Measurements from ENCODE around the gene RNF186.

The RNF186 gene

GRCh38 chr1:19835578-19835977 is 20.5 kb upstream of the RNF186 start:
- Histone ChIP-seq H3K4me3 (IDR thresholded peaks at IDR 0.05; ENCODE audit: insufficient read depth, low read depth, low read length) (no peak overlapping the region), H3K79me2 (ENCODE audit: insufficient read depth, low read depth) (no peaks in the 10 kb centered on the region), H3K27ac (no peak overlapping the region), H3K9ac (no peak overlapping the region), H2AFZ (ENCODE audit: low read depth) (no peak overlapping the region), H3K27me3 (ENCODE audit: insufficient read depth, low read depth) (no peaks in the 10 kb centered on the region), H3K4me2 (no peak overlapping the region), H4K20me1 (ENCODE audit: insufficient read depth) (no peaks in the 10 kb centered on the region), H3K4me1 (ENCODE audit: low read depth, poor library complexity, severe bottlenecking) (peaks cover 4% of the 10 kb centered on the region), H3K36me3 (ENCODE audit: insufficient read depth) (no peaks in the 10 kb centered on the region)
- no peak for TF ChIP-seq CTCF (conservative IDR thresholded peaks at IDR 0.05; ENCODE audit: low read depth, low read length)

- Histone ChIP-seq H3K9ac (no peak overlapping the region), H3K79me2 (ENCODE audit: insufficient read depth, low read depth) (no peaks in the 10 kb centered on the region), H4K20me1 (ENCODE audit: insufficient read depth) (no peaks in the 10 kb centered on the region), H2AFZ (ENCODE audit: low read depth) (no peak overlapping the region), H3K27ac (no peak overlapping the region), H3K27me3 (ENCODE audit: insufficient read depth, low read depth) (no peaks in the 10 kb centered on the region), H3K4me2 (no peak overlapping the region), H3K36me3 (ENCODE audit: insufficient read depth) (no peaks in the 10 kb centered on the region), H3K4me3 (IDR thresholded peaks at IDR 0.05; ENCODE audit: insufficient read depth, low read depth, low read length) (no peak overlapping the region), H3K4me1 (ENCODE audit: low read depth, poor library complexity, severe bottlenecking) (no peaks in the 10 kb centered on the region)
- TF ChIP-seq CTCF (conservative IDR thresholded peaks at IDR 0.05; ENCODE audit: low read depth, low read length) = no peak
These were observed 16.4 kb upstream of the RNF186 start for GRCh38 chr1:19831441-19831840.

- Histone ChIP-seq H3K79me2 (ENCODE audit: insufficient read depth, low read depth) (no peaks in the 10 kb centered on the region), H3K4me3 (IDR thresholded peaks at IDR 0.05; ENCODE audit: insufficient read depth, low read depth, low read length) (no peak overlapping the region), H3K27me3 (ENCODE audit: insufficient read depth, low read depth) (no peaks in the 10 kb centered on the region), H3K4me1 (ENCODE audit: low read depth, poor library complexity, severe bottlenecking) (no peaks in the 10 kb centered on the region), H3K36me3 (ENCODE audit: insufficient read depth) (no peaks in the 10 kb centered on the region), H2AFZ (ENCODE audit: low read depth) (no peak overlapping the region), H3K27ac (no peak overlapping the region), H3K4me2 (no peak overlapping the region), H3K9ac (no peak overlapping the region), H4K20me1 (ENCODE audit: insufficient read depth) (no peaks in the 10 kb centered on the region)
- no peak for TF ChIP-seq CTCF (conservative IDR thresholded peaks at IDR 0.05; ENCODE audit: low read depth, low read length)
These were observed 13.5 kb upstream of the RNF186 start for GRCh38 chr1:19828546-19828945.

GRCh38 chr1:19825298-19825697 is 10.2 kb upstream of the RNF186 start:
- TF ChIP-seq CTCF (conservative IDR thresholded peaks at IDR 0.05; ENCODE audit: low read depth, low read length) = no peak
- Histone ChIP-seq H3K36me3 (ENCODE audit: insufficient read depth) (no peaks in the 10 kb centered on the region), H3K27me3 (ENCODE audit: insufficient read depth, low read depth) (no peaks in the 10 kb centered on the region), H3K4me1 (ENCODE audit: low read depth, poor library complexity, severe bottlenecking) (no peaks in the 10 kb centered on the region), H3K27ac (no peak overlapping the region), H3K4me3 (IDR thresholded peaks at IDR 0.05; ENCODE audit: insufficient read depth, low read depth, low read length) (no peak overlapping the region), H3K4me2 (no peak overlapping the region), H3K9ac (no peak overlapping the region), H3K79me2 (ENCODE audit: insufficient read depth, low read depth) (no peaks in the 10 kb centered on the region), H2AFZ (ENCODE audit: low read depth) (no peak overlapping the region), H4K20me1 (ENCODE audit: insufficient read depth) (no peaks in the 10 kb centered on the region)

GRCh38 chr1:19824541-19824940 is 9.5 kb upstream of the RNF186 start:
- no peaks in the 10 kb centered on the region for H3K4me1 ChIP-seq (ENCODE audit: low read depth, poor library complexity, severe bottlenecking)
- no peak for TF ChIP-seq CTCF (conservative IDR thresholded peaks at IDR 0.05; ENCODE audit: low read depth, low read length)
- no peaks in the 10 kb centered on the region for H3K79me2 ChIP-seq (ENCODE audit: insufficient read depth, low read depth)

More at GRCh38 chr1:19824541-19824940, 9.5 kb upstream of the RNF186 start:
- no peak overlapping the region for H2AFZ ChIP-seq (ENCODE audit: low read depth)
- H3K36me3 ChIP-seq (ENCODE audit: insufficient read depth) = no peaks in the 10 kb centered on the region
- H3K27ac ChIP-seq = no peak overlapping the region
- H3K9ac ChIP-seq = no peak overlapping the region
- H3K27me3 ChIP-seq (ENCODE audit: insufficient read depth, low read depth) = no peaks in the 10 kb centered on the region
- no peak overlapping the region for H3K4me3 ChIP-seq (IDR thresholded peaks at IDR 0.05; ENCODE audit: insufficient read depth, low read depth, low read length)
- no peak overlapping the region for H3K4me2 ChIP-seq
- no peaks in the 10 kb centered on the region for H4K20me1 ChIP-seq (ENCODE audit: insufficient read depth)

Data from KMS-11 (cell line).